HG02970 (cell line): ENCODE measurements around the gene PHKG1.
A peak's percentile ranks its signal among the peaks of the same experiment; 100 is the strongest.
"Not testable (repeated sequence)": the region's sequence is repeated elsewhere in the genome, so short reads cannot be mapped to it uniquely, and the experiment has no call there.

Experiments
- ATAC-seq: cut with Tn5 transposase; IDR thresholded peaks from one replicate; pipeline ENCODE4 v1.9.1; 2021; ENCODE audit warnings: mild to moderate bottlenecking, moderate library complexity, moderate number of reproducible peaks; ENCODE audit not compliant: unreplicated experiment, low FRiP score

PHKG1 gene

DNA sequence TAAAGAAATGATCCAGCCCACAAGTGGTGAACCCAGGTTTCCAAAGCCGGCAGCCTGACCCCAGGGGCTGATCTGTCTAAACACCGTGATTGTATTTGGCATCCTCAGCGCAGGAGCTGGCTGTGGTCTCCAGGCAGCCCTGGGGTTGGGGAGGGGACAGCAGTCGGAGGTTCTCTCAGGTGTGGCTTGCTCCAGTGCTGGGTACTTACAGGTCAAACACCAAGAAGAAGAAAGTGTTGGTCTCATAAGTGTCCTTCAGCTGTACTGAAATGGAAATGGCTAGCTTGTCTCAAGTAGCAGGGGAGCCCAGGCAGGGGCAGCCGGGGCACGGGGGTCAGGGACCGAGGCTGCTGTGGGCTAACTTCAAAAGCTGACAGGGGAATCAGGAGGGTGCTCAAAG is 6.0 kb downstream of the PHKG1 start:
- ATAC-seq = no peak

DNA sequence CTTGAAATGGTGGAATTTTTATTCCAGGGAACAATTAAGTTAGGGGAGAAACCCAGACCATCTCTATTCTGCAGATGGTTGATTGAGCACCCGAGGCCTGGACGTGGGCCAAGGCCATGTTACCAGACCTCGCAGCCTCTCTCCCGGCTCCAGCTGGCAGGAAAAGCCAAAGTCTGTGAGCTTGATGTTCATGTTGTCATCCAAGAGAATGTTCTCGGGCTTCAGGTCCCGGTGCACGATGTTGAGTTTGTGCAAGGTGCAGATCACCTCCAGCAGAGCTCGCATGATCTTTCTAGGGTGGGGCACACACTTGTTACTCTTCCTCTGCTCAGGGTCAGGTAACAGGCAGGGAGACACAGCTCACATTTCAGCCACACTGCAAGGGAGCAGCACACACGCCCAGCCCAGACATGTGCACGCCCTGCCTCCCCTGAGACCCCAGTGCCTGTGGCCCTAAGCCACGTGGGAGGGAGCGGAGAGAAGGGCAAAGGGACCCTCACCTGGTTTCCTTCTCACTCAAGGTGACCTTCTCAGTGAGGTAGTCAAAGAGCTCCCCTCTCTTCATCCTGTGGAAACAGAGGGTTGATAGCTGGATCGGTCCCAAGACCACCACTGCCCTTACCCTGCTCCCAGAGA is 9.5 kb downstream of the PHKG1 start:
- no peak for ATAC-seq

DNA sequence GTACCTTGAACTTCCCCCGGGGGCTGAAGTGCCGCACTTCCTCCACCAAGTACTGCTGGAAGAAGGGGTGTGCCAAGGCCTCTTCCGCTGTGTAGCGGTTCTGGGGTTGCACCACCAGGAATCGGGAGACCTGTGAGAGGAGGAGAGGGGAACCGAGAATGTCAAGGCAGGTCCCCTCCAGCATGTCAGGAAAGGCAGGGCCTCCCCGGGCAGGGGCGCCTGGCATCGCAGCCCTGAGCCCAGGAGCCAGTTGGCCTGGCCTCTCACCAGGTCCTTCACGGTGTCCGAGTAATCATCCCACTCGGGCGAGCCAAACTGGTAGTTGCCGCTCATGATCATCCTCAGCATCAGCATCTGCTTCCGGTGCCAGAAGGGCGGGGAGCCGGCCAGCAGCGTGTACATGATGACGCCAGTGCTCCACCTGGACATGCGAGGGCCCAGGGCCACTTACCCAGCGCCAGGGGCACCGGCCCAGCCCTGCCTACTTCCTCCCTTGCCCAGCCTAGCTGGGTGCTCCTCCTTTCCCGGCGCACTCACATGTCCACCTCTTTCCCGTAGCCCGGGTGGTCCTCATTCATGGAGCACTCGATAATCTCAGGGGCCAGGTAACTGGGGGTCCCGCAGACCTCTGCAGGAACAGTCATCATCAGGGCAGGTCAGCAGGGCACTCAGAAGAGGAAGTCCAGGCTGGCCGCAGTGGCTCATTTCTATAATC is 11.0 kb downstream of the PHKG1 start:
- ATAC-seq = no peak

DNA sequence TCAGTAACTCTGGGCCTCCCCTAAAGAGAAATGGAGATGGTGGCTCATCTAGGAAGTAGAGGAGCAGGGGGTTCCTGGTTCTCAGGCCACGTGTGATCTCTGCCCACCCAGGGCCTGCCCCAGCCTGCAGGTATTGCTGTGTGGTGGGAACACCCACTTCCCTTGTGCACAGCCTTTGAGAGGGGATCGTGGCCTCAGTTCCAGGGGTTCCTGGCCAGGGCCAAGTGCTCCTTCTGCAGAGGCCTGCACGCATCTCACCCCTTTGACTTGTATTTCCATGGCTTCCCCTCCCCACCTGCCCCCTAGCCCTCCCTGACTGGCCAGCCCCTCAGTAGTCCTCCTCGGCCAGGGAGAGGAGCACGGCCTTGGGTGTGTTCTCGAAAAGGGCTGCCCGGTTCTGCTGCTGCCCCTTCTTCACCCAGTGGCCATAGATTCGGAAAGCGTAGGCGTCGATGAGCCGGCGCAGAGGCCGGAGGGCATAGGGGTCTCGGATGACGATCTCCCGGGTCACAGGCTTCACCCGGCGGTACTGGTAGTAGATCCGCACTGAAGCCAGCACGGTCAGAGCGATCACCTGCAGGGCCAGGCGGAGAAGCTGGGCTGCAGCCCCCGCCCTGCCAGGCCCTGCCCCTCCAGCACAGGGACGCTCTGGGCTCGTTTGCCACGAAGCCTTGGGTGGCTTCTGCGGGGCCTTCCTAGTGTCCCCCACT is 11.9 kb downstream of the PHKG1 start:
- ATAC-seq = not testable (repeated sequence)

DNA sequence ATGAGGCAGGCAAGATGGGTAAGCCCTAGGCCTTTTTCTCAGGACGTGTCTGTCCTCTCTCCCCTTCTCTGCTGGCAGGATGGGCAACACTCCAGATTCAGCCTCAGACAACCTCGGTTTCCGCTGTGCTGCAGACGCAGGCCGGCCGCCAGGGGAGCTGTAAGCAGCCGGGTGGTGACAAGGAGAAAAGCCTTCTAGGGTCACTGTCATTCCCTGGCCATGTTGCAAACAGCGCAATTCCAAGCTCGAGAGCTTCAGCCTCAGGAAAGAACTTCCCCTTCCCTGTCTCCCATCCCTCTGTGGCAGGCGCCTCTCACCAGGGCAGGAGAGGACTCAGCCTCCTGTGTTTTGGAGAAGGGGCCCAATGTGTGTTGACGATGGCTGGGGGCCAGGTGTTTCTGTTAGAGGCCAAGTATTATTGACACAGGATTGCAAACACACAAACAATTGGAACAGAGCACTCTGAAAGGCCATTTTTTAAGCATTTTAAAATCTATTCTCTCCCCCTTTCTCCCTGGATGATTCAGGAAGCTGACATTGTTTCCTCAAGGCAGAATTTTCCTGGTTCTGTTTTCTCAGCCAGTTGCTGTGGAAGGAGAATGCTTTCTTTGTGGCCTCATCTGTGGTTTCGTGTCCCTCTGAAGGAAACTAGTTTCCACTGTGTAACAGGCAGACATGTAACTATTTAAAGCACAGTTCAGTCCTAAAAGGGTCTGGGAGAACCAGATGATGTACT is 13.1 kb downstream of the PHKG1 start:
- ATAC-seq = no peak

DNA sequence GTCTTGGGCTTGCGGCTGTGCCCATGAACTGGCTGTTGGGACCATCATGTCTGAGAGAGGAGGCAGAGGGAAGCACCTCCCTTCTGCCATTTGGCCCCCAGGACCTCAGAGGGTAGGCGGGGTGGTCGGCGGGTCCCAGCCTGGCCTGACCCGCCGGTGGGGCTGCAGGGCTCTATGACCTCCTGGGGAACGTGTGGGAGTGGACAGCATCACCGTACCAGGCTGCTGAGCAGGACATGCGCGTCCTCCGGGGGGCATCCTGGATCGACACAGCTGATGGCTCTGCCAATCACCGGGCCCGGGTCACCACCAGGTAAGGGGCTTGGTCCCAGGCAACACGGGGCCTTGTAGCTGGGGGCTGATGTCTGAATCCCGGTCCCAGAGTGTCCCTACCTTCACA is 14.6 kb downstream of the PHKG1 start:
- ATAC-seq = no peak

DNA sequence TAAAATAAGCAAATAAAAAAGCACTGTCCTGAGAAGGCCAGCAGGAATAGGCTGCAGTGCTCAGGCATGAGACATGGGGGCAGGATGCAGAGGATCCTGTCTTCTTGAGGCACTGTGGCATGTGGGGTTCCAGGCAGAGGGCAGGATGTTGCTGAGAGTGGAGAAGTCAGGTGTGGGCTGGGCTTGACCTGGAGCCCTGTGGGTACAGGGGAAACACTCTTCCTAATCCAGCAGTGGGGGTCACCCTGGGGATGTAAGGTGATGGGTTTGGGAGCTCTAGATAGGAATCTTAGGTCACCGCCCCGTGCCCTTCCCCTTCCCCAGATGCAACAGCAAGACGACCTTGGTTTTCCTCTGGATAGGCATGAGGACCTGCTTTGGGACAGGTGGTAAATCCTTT is 15.1 kb downstream of the PHKG1 start:
- ATAC-seq = no peak

DNA sequence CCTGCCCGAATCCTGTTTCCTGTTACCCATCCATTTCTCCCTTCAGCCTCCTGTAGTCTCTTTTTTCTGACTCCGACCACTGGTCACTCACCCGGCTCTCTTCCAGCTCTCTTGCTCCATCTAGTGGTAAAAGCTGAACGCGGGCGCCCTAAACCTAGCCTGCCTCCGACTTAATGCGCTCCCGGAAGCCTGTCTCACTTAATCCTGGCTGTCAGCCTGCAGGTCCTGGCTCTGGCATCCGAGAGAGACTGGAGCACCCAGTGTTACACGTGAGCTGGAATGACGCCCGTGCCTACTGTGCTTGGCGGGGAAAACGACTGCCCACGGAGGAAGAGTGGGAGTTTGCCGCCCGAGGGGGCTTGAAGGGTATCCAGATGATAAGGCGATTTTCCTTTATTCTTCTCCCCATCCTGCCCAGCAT is 18.4 kb downstream of the PHKG1 start:
- peak; percentile 84 for ATAC-seq

DNA sequence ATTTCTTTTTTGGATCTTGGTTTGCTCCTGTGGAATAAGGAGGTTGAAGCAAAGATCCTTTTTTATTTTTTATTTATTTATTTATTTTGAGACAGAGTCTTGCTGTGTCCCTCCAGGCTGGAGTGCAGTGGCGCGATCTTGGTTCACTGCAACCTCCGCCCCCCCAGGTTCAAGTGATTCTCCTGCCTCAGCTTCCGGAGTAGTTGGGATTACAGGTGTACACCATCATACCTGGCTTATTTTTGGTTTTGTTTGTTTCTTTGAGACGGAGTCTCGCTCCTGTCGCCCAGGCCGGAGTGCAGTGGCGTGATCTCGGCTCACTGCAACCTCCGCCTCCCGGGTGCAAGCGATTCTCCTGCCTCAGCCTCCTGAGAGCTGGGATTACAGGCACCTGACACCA is 26.4 kb downstream of the PHKG1 start:
- not testable (repeated sequence) for ATAC-seq

DNA sequence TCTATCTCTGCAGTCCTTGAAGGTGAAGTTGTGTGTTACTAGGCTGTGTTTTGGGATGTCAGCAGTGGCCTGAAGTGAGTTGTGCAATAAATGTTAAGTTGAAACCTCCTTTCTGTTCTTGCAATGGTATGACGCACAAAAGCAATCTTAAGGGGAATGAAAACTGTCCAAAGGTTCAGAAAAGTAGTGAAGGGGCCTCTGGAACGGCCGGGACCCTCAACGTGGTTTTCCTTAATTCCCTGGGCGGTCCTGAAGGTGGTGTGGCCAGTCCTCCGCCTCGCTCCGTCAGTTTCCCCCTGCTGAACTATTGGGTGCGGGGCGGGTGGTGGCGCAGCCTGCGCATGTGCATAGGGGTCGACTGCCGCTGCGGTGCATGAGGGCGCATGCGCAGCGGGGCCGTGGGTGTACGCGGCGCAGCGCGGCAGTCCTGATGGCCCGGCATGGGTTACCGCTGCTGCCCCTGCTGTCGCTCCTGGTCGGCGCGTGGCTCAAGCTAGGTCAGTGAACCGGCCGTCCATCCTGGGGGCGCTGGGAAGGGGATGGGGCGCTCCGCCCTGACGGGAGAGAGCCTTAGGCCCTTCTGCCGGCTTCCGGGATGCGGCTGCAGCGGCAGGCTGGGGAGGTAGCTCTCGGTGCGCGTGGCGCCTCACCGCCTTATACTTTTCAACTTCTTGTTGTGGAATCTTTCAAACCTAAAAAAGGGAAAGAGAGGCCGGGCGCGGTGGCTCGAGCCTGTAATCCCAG is 28.7 kb downstream of the PHKG1 start, which contains the start of gene SUMF2:
TSS of gene SUMF2 (plus strand) at position 405 of the 744 bp plus-strand sequence. CDS start at position 431, 26 bp downstream.
- ATAC-seq = peak; percentile 88

DNA sequence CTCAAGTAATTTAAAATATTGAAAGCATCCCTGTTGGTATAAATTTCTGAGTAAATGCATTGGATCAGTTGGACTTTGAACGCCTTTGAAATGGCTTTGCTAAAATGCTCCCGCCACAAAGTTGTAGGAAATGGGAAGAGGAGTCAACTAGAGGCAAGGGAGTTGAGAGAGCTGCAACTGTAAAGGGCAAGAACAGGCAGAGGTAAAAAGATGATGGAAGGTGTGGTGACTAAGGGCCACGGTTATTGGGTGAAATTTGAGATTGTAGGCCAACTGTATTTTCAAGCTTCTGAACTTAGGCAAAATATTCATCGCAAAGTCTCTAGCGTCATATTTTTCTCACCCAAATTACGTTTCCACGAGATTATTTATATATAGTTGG is 29.3 kb downstream of the PHKG1 start:
- no peak for ATAC-seq

DNA sequence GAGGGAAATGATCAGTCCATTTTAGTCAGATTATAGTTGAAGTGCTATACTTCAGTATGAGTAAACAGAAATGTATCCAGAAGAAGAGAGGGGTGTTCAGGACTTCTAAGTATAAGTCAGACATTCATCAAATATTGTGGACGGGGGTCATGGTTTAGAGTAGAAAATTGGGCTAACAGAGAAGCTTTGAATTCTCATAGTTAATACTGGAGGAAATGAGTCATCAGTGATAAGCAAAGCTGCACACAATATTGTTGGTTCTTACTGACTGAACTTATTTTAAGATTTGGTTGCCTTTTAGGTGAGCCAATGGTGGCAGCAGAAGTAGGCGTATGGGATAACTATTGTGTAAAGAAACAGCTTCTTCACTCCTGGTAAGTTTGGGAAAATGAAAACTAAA is 30.4 kb downstream of the PHKG1 start:
- no peak for ATAC-seq

DNA sequence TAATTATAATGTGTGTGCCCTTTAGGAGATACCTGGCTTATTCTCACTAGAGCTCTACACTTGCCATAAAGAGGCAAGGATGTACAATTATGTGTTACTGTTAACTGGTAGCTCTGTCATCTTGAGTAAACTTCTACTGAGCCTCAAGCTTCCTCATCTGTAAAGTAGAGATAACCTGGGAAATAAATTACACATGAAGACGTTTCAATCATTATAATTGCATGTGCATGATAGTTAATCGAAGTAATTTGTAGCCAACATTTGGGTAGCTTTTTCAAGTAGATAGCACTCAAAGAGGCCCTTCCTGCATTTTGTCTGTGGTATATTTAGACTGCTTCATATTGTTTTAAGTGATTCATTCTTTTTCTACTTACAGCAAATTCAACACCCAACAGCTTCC is 38.8 kb downstream of the PHKG1 start:
- ATAC-seq = no peak

DNA sequence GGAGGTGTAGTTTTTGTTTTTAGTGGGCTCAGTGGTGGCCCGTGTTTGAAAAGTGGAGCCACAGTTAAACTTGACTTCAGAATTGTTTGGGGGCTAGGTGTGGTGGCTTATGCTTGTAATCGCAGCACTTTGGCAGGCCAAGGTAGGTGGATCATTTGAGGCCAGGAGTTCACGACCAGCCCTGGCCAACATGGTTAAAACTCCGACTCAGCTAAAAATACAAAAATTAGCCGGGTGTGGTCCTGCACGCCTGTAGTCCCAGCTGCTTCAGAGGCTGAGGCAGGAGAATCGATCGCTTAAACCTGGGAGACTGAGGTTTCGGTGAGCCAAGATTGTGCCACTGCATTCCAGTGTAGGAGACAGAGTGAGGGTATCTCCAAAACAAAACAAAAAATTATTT is 39.4 kb downstream of the PHKG1 start:
- ATAC-seq = no peak

DNA sequence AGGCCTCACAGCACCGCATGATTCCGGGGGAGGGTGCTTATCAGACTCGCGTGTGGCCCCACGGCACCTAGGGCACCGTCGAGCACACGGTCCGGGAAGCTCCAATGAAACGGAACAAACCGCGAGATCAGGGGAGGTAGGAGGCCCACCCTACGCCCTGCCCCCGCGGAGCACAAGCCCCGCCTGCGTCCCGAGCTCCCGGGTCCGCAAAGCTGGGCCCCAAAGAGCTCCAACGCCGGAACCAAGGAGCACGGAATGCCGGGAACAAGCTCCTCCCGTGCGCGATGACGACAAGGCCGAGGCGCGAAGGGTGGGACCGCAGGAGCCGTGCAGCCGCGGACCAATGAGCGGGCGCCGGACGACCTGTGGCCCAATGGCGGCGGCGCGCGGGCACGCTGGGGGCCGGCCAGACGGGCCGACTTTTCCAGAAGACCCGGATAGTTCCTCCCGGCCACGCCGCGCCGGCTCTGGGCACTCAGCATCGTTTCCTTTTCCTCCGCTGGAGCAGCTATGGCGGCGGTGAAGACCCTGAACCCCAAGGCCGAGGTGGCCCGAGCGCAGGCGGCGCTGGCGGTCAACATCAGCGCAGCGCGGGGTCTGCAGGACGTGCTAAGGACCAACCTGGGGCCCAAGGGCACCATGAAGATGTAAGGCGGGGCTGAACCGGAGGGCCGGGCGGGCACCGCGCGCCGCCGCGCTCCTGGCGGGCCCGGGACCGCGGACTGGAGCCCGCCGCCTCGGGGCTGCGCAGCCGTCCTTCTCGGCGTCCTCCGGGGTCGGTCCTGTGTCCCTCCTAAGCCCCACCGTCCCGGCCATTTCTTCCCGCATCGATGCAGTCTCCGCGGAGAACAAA is 41.2 kb downstream of the PHKG1 start, which contains the start of the genes CCT6A and PSPH:
TSS of gene CCT6A (plus strand) at position 427 of the 853 bp plus-strand sequence. CDS start at position 511, 84 bp downstream.
TSS of gene PSPH (minus strand) at position 106 of the 853 bp plus-strand sequence. CDS start 30,232 bp downstream, outside the sequence.
- ATAC-seq = peak; percentile 95

DNA sequence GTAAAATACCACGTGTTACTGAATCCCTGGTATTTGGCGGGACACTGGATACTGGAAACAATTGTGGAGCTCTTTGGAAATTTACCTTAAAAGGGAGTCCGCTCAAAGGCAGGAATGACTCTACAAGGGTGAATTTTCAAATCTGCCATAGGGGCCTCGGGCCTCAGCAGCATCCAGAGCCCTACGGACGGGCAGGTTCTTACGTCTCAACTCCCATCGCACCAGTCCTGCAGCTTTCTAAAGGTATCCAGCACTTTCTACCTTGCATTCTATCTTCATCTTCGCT is 41.8 kb downstream of the PHKG1 start:
- ATAC-seq = no peak

DNA sequence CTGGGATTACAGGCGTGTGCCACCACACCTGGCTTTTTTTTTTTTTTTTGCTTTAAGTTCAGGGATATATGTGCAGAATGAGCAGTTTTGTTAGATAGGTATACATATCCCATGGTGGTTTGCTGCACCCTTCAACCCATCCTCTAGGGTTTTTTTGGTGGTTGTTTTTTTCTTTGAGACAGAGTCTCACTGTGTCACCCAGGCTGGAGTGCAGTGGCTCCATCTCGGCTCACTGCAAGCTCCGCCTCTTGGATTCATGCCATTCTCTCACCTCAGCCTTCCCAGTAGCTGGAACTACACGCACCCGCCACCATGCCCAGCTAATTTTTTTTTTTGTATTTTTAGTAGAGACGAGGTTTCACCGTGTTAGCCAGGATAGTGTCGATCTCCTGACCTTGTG is 44.0 kb downstream of the PHKG1 start:
- ATAC-seq = not testable (repeated sequence)

DNA sequence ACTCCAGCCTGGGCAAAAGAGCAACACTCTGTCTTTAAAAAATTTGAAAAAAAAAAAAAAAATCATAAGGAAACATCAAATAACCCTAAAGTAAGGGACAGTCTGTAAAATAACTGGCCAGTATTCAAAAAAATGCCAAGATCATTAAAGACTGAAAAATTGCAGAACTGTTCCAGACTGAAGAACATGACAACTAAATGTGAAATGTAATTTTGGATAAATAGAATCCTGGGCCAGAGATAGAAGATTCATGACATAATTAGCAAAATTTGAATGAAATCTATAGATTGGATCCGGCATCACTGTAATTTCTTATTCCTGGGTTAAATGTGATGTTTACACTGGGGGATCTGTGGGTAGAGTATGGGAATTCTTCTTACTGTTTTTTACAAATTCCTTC is 44.5 kb downstream of the PHKG1 start:
- ATAC-seq = no peak

DNA sequence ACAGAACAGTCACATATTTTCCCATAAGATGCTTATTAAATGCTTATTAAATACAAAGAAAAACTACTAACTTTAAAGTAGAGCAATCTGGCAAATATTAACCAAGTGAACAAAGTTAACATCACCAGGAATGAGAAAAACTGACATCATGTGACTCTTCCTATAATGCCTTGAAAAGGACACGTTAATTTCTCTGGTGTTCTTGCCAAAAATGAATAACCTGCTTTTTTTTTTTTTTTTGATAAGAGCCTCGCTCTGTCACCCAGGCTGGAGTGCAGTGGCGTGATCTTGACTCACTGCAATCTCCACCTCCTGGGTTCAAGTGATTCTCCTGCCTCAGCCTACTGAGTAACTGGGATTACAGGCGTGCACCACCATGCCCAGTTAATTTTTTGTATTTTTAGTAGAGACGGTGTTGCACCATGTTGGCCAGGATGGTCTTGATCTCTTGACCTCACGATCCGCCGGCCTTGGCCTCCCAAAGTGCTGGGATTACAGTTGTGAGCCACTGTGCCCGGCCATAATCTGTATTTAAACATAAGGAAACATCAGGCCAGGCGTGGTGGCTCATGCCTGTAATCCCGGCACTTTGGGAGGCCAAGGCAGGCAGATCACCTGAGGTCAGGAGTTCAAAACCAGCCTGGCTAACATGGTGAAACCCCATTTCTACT is 45.2 kb downstream of the PHKG1 start:
- not testable (repeated sequence) for ATAC-seq
